IMR-90 (cell line): ENCODE measurements around the gene ATP11A. TPM values are rescaled to one million over a fixed set of nuclear protein-coding genes. Genes with fewer than 3 reads are reported as not detected.

Source experiments
- ATAC-seq: fragments of 200-7000 bp; cut with Tn5 transposase; 2 replicates; pipeline ENCODE4 v1.9.1; 2020; ENCODE audit warnings: low read depth, mild to moderate bottlenecking, moderate library complexity
- BruUV-seq: library from RNA; stranded (reverse); fragments of 400-500 nt; replicated peaks from 2 replicates; lab custom pipeline; 2021; lab: Mats Ljungman, UMichigan
- CTCF ChIA-PET: fragments of 300-600 bp; formaldehyde crosslinking; extraction: SDS; loops from one replicate; lab custom pipeline; 2021; ENCODE audit warnings: antibody characterized with exemption; lab: Yijun Ruan, JAX
- POLR2A ChIA-PET: fragments of 300-600 bp; sonication (Branson Sonifier 250); formaldehyde crosslinking; loops from one replicate; lab custom pipeline; 2022; ENCODE audit warnings: antibody characterized with exemption; ENCODE audit not compliant: unreplicated experiment; lab: Charles Lee
- DNase-seq: peaks from one replicate; pipeline ENCODE4 v3.0.0; 2013
- H2AFZ ChIP-seq: replicated peaks from 2 replicates; pipeline ENCODE3; 2013; ENCODE audit warnings: low read length, mild to moderate bottlenecking; ENCODE audit not compliant: poor library complexity
- H2AK5ac ChIP-seq: 2 replicates; pipeline ENCODE4 v1.6.1; 2013; ENCODE audit warnings: low read depth, low read length, inconsistent platforms
- H2AK9ac ChIP-seq: replicated peaks from 2 replicates; pipeline ENCODE3; 2013; ENCODE audit warnings: mild to moderate bottlenecking, low read depth, low read length, moderate library complexity; ENCODE audit not compliant: poor library complexity
- H2BK120ac ChIP-seq: 2 replicates; pipeline ENCODE4 v1.6.1; 2013; ENCODE audit warnings: low read depth, low read length, inconsistent platforms
- H2BK15ac ChIP-seq: 3 replicates; pipeline ENCODE4 v1.6.1; 2013; ENCODE audit warnings: low read depth, low read length, inconsistent platforms
- H2BK20ac ChIP-seq: 2 replicates; pipeline ENCODE4 v1.6.1; 2013; ENCODE audit warnings: low read depth, mild to moderate bottlenecking, inconsistent platforms, low read length, moderate library complexity
- H2BK5ac ChIP-seq: 2 replicates; pipeline ENCODE4 v1.6.1; 2013; ENCODE audit warnings: mild to moderate bottlenecking, low read depth, low read length, inconsistent platforms; ENCODE audit not compliant: poor library complexity, severe bottlenecking
- H3K14ac ChIP-seq: replicated peaks from 2 replicates; pipeline ENCODE4 v1.6.1; 2013; ENCODE audit warnings: low read depth, low read length, inconsistent platforms
- H3K18ac ChIP-seq: 2 replicates; pipeline ENCODE4 v1.6.1; 2013; ENCODE audit warnings: low read depth, low read length, control low read depth
- H3K23ac ChIP-seq: 2 replicates; pipeline ENCODE4 v1.6.1; 2013; ENCODE audit warnings: low read depth, low read length, inconsistent platforms
- H3K27ac ChIP-seq: 2 replicates; pipeline ENCODE4 v1.5.1; 2013; ENCODE audit warnings: mild to moderate bottlenecking, control low read depth, low read length; ENCODE audit not compliant: insufficient read depth
- H3K27me3 ChIP-seq: 2 replicates; pipeline ENCODE4 v1.6.1; 2013; ENCODE audit warnings: low read length; ENCODE audit not compliant: control insufficient read depth, insufficient read depth
- H3K36me3 ChIP-seq: 2 replicates; pipeline ENCODE4 v1.6.1; 2013; ENCODE audit warnings: low read length, mixed read lengths; ENCODE audit not compliant: control insufficient read depth, insufficient read depth
- H3K4ac ChIP-seq: 2 replicates; pipeline ENCODE4 v1.6.1; 2013; ENCODE audit warnings: low read depth, low read length, inconsistent platforms
- H3K4me1 ChIP-seq: 2 replicates; pipeline ENCODE4 v1.6.1; 2013; ENCODE audit warnings: low read length, mixed read lengths; ENCODE audit not compliant: control insufficient read depth, insufficient read depth
- H3K4me2 ChIP-seq: 2 replicates; pipeline ENCODE4 v1.6.1; 2013; ENCODE audit warnings: low read depth, mild to moderate bottlenecking, control low read depth, low read length, moderate library complexity
- H3K4me3 ChIP-seq: 2 replicates; pipeline ENCODE4 v1.5.1; 2013; ENCODE audit warnings: low read depth, mild to moderate bottlenecking, control low read depth, low read length, moderate library complexity; ENCODE audit not compliant: insufficient read depth
- H3K56ac ChIP-seq: 2 replicates; pipeline ENCODE4 v1.6.1; 2013; ENCODE audit warnings: low read length, inconsistent platforms; ENCODE audit not compliant: insufficient read depth; ENCODE audit errors: extremely low read depth
- H3K79me1 ChIP-seq, 2 experiments: 2 replicates each; pipeline ENCODE4 v1.6.1; 2013; ENCODE audit warnings: low read length in 2 of 2, inconsistent platforms in 1 of 2, low read depth in 1 of 2
- H3K9ac ChIP-seq: 2 replicates; pipeline ENCODE4 v1.6.1; 2013; ENCODE audit warnings: low read depth, low read length, control low read depth
- H3K9me1 ChIP-seq: 2 replicates; pipeline ENCODE4 v1.6.1; 2013; ENCODE audit warnings: low read length, inconsistent platforms; ENCODE audit not compliant: insufficient read depth
- H3K9me3 ChIP-seq: 2 replicates; pipeline ENCODE4 v1.6.1; 2013; ENCODE audit warnings: low read length; ENCODE audit not compliant: control insufficient read depth, insufficient read depth
- H4K20me1 ChIP-seq: 2 replicates; pipeline ENCODE4 v1.6.1; 2013; ENCODE audit warnings: low read length, inconsistent platforms; ENCODE audit not compliant: insufficient read depth
- H4K5ac ChIP-seq: 2 replicates; pipeline ENCODE4 v1.6.1; 2013; ENCODE audit warnings: mild to moderate bottlenecking, low read depth, low read length, control low read depth
- H4K8ac ChIP-seq, 2 experiments: 2 replicates each; pipeline ENCODE4 v1.6.1; 2013; ENCODE audit warnings: low read depth in 2 of 2, low read length in 2 of 2, control low read depth in 1 of 2, inconsistent platforms in 1 of 2
- H4K91ac ChIP-seq: 2 replicates; pipeline ENCODE4 v1.6.1; 2013; ENCODE audit warnings: low read depth, low read length, inconsistent platforms; ENCODE audit not compliant: insufficient read depth
- POLR2A ChIP-seq: IDR thresholded peaks from 2 replicates; pipeline ENCODE4 v1.6.1; 2012; ENCODE audit warnings: mild to moderate bottlenecking, low read depth, low read length
- WGBS, 2 experiments: methylation state at CpG; one replicate each; pipeline versions ENCODE4 v1.1.5 to v1.1.7; 2013; ENCODE audit warnings: missing lambda C conversion rate in 2 of 2; ENCODE audit not compliant: insufficient read length in 1 of 2; ENCODE audit errors: extremely low coverage in 2 of 2; 5-methylcytosine and 5-hydroxymethylcytosine counted together
- dilution Hi-C: fragments of 300-500 bp; cut with HindIII; formaldehyde crosslinking; loops from one replicate; pipeline ENCODE4 v1.14.3; 2018; ENCODE audit warnings: low sequenced_read_pairs; ENCODE audit not compliant: unreplicated experiment
- in situ Hi-C: fragments of 300-500 bp; cut with MboI; formaldehyde crosslinking; loops from 3 replicates; pipeline ENCODE4 v1.14.3; 2019; ENCODE audit warnings: low sequenced_read_pairs, inconsistent platforms, mixed read lengths
- intact Hi-C: fragments of 100-400 bp; cut with micrococcal nuclease; formaldehyde crosslinking; loops from 2 replicates; pipeline ENCODE4 v1.10.0; 2022
- polyA plus RNA-seq, 3 experiments: library from polyadenylated mRNA; depleted of rRNA; stranded (reverse); fragments of >200 nt; gene quantifications; 2 replicates each; pipeline ENCODE4 v1.2.3, GENCODE V29; 2012; ENCODE audit warnings: low replicate concordance in 1 of 3
- total RNA-seq: library from RNA; depleted of rRNA; stranded (reverse); fragments of >200 nt; gene quantifications from 2 replicates; pipeline ENCODE4 v1.2.3, GENCODE V29; 2012

Gene ATP11A
- total and polyA plus RNA-seq, 2 of the 4 experiments (the other 2 are of a cell fraction) = 8.4 to 12.0 TPM

DNA sequence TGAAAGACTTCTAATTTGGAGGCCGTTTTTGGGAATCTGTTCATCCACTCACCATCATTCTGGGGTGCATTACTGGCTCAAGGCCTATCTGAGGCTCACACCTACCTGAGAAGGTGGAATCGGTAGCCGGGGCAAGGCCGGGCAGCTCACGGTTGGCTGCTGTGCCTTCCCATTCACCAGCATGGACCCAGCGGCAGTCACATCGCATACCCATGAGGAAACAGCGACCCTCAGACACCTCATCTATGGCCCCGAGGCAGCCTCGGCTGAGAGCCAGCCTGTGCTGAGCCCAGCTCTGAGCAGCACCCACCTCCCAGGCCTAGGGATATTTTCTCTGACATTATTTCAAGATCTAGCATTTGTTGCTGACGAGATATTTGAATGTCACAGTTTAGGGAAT is 130.5 kb downstream of the ATP11A start:
- no peak overlapping the region for H2AFZ ChIP-seq
- POLR2A ChIA-PET = no interaction called here
- H3K4me3 ChIP-seq = no peak overlapping the region
- intact Hi-C loops (no loop called here), in situ Hi-C loops (no loop called here), dilution Hi-C loops (no loop called here)
- H3K9me3 ChIP-seq = no peaks in the 10 kb centered on the region; the same call in 1 of the 2 replicates
- ATAC-seq = no peak
- no peaks in the 10 kb centered on the region; a peak in 1 of 4 replicates for H3K79me1 ChIP-seq
- H3K9ac ChIP-seq = no peak overlapping the region
- H2BK5ac ChIP-seq = no peak overlapping the region
- no peak overlapping the region for H3K23ac ChIP-seq
- H2BK20ac ChIP-seq = no peak overlapping the region
- H4K91ac ChIP-seq = no peak overlapping the region
- TF ChIP-seq POLR2A = no peak
- no peak overlapping the region for H3K4ac ChIP-seq
- H2AK9ac ChIP-seq = no peak overlapping the region
- no peak overlapping the region for H3K56ac ChIP-seq
- H3K4me1 ChIP-seq = no peaks in the 10 kb centered on the region
- no peak overlapping the region for H3K27ac ChIP-seq
- H3K9me1 ChIP-seq = peaks cover under 1% of the 10 kb centered on the region
- H2BK15ac ChIP-seq = no peak overlapping the region
- no peak overlapping the region for H4K8ac ChIP-seq
- peaks cover 42% of the 10 kb centered on the region for H3K36me3 ChIP-seq
- no peaks in the 10 kb centered on the region for H3K27me3 ChIP-seq
- no peak overlapping the region for H2AK5ac ChIP-seq
- H4K20me1 ChIP-seq = no peaks in the 10 kb centered on the region
- no peak overlapping the region for H3K14ac ChIP-seq
- H3K18ac ChIP-seq = no peak overlapping the region
- no peak overlapping the region for H4K5ac ChIP-seq
- no CpG with 5 or more reads among the region's 11 CpGs for WGBS, 2 experiments
- no peak overlapping the region for H3K4me2 ChIP-seq
- CTCF ChIA-PET = no interaction called here
- no peak overlapping the region for H2BK120ac ChIP-seq
- no TSS peak for BruUV-seq
- no peak for DNase-seq
